GM12875 (cell line): ENCODE data around the gene ANP32A.

Source experiments
- H3K4me3 ChIP-seq: one replicate; pipeline ENCODE4 v1.5.1; 2011; ENCODE audit warnings: low read depth, low read length, control low read depth
- CTCF ChIP-seq: IDR thresholded peaks from 2 replicates; pipeline ENCODE4 v1.5.1; 2011; ENCODE audit warnings: low read depth, mild to moderate bottlenecking, control low read depth, inconsistent platforms, low read length, moderate library complexity, borderline replicate concordance; ENCODE audit not compliant: insufficient read depth

Gene ANP32A

DNA sequence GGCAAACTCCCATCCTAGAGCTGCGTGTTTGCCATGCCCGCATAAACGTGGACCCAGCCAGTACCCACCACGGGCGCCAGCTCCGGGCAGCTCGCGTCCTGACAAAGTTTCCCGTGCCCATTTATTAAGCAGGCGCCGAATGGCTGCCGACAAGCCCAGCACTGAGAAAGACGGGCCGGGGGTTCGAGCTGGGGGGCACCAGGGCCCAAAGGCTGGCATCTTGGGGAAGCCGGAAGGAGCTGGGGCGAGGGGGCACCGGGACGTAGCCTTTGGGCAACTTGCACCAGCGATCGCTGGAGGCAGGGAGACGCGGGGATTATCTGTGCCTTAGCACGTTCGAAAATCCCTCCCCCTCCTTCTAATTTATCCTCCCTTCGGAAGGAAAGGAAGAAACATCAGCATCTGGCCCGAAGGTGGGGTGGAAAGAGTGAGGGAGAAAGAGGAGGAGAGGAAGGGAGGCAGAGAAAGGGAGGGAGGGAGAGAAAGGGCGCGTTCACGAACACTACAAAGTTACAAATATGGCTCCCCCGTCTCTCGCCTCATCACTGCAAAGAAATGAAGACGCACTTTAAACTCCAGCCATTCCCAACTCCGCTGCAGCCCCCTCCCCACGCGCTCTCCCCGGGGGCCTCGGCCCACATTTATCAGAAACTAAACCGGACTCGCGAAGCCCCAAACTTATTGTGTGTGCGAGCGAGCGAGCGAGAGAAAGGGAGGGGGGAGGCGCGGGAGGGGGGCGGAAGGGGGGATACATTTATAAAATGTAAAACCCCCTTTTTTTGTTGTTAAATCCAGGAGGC, 1.0 kb downstream of the ANP32A start:
- no peak for TF ChIP-seq CTCF
- H3K4me3 ChIP-seq: peak overlapping the region; percentile 94

DNA sequence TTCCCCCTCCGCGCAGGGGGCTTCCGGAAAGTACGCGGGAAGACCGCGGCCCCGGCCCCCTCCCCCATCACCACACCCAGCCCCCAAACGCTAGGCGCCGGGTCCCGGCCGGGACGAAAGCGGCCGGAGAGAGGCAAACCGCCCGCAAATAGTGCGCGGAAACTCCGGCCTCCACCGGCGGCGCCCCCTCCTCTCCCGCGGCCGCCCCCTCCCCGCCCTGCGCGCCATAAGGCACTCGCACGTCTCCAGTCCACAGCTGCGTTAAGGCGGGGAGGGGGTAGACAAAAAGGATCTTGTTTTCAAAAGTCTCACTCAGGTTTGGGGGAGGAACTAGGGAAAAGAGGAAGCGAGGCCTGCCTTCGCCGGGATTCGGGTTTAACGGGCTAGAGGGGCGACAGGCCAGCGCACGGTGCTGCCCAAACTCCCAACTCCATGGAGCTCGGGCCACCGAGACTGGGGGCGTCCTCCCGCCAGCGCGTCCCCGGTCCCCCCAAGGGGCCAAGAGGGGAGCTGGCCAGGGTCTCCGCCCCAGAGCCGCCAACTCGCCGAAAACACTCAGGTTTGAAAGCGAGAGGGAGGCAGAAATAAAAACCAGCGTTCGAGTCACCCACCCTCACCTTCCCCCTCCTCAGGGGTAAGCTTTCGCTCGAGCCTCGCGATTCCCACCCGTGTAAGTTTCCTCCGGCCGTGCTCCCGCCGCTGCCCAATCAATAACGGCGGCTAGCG, 1.8 kb downstream of the ANP32A start:
- no peak for TF ChIP-seq CTCF
- peak overlapping the region; percentile 94 for H3K4me3 ChIP-seq

- no peak for TF ChIP-seq CTCF
- H3K4me3 ChIP-seq: peak overlapping the region; percentile 94
These were observed 2.5 kb downstream of the ANP32A start for GRCh38 chr15:68818066-68818768.

GRCh38 chr15:68817304-68818065, 3.2 kb downstream of the ANP32A start:
- TF ChIP-seq CTCF: no peak
- H3K4me3 ChIP-seq: peak overlapping the region; percentile 94

DNA sequence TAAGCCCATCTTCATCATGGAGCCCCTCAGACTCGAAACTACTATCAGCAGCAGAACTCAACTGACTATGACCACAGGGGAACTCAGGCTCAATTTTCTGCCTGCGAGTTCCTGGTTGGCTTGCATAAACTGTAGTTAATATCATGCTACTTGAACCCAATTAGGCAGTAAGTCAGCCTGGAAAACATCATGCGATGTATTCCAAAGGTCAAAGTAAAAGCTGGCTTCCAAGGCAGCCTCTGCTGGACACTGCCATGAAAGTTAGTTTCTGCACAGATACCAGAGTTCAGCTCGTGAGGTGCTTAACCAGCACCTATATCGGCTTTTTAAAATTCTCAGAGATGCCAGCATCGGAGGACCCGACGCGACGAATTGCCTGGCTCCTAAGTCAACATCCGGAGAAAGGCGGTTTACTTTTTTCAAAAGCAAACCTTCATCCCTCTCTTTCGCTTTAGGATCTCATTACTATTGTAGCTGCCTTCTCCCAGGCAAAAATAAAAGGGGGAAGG, 3.8 kb downstream of the ANP32A start:
- H3K4me3 ChIP-seq: peak overlapping the region; percentile 94
- no peak for TF ChIP-seq CTCF

DNA sequence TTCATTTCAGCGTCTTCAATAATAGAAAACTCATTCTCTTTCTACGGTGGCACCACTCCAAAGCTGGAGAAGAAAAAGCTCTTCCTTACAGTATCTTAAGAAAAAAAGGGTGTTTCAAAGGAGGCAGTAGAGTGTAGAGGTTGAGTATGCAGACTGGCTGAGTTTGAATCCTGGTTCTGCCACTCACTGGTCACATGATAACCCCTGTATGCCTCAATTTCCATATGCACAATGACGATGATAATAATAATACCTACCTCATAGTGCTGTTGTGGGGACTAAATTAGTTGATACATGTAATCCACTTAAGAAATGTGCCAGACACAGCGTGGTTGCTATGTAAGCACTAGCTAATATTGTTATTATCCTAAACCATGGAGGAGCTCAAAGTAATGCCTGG, 4.5 kb downstream of the ANP32A start:
- TF ChIP-seq CTCF: no peak
- H3K4me3 ChIP-seq: peak overlapping the region; percentile 8
